ENCODE results near the gene MARCKS. TPM values are rescaled to one million over a fixed set of nuclear protein-coding genes. Genes with fewer than 3 reads are reported as not detected.

Gene MARCKS
- polyA plus RNA-seq, 2 of the 4 experiments (the other 2 are of a cell fraction): 21.2 to 39.4 TPM

DNA sequence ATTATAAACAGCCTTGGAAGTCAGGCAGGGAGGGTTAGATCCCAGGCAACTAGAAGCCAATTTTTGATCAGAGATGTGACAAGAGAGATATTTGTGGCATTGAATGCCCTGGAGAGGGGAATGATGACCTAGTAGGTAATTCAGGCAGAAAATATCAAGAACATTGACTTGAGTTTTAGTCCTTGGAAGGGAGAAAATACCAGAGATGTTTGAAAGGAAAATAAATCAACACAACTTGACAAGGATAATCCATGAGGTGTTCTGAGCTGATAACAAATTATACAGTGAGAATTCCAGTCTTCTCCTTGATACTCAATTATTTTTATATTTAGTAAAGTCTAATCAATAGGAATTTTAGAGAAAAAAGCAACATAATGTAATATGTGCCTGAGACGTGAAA lies 10.6 kb upstream of the MARCKS start:
- POLR2A ChIA-PET: no interaction called here
- H3K27ac ChIP-seq: no peak overlapping the region
- WGBS (ENCODE audit: missing lambda C conversion rate): 88% methylated on average over 1 of the region's 1 CpG
- CTCF ChIA-PET: no interaction called here
- no peak for FAIRE-seq
- TF ChIP-seq, protein P1, sequence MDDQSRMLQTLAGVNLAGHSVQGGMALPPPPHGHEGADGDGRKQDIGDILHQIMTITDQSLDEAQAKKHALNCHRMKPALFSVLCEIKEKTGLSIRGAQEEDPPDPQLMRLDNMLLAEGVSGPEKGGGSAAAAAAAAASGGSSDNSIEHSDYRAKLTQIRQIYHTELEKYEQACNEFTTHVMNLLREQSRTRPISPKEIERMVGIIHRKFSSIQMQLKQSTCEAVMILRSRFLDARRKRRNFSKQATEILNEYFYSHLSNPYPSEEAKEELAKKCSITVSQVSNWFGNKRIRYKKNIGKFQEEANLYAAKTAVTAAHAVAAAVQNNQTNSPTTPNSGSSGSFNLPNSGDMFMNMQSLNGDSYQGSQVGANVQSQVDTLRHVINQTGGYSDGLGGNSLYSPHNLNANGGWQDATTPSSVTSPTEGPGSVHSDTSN (IDR thresholded peaks at IDR 0.05): no peak
- no peak for TF ChIP-seq MAFK (IDR thresholded peaks at IDR 0.05; ENCODE audit: partially characterized antibody)
- TF ChIP-seq HDAC2 (IDR thresholded peaks at IDR 0.05): no peak
- no peak for TF ChIP-seq CBX8 (IDR thresholded peaks at IDR 0.05)
- TF ChIP-seq ZFP36 (IDR thresholded peaks at IDR 0.05; ENCODE audit: borderline replicate concordance, partially characterized antibody): no peak
- TF ChIP-seq RAD21 (conservative IDR thresholded peaks at IDR 0.05 in 1 of 2, IDR thresholded peaks at IDR 0.05 in 1 of 2): no peak
- TF ChIP-seq, protein P2, sequence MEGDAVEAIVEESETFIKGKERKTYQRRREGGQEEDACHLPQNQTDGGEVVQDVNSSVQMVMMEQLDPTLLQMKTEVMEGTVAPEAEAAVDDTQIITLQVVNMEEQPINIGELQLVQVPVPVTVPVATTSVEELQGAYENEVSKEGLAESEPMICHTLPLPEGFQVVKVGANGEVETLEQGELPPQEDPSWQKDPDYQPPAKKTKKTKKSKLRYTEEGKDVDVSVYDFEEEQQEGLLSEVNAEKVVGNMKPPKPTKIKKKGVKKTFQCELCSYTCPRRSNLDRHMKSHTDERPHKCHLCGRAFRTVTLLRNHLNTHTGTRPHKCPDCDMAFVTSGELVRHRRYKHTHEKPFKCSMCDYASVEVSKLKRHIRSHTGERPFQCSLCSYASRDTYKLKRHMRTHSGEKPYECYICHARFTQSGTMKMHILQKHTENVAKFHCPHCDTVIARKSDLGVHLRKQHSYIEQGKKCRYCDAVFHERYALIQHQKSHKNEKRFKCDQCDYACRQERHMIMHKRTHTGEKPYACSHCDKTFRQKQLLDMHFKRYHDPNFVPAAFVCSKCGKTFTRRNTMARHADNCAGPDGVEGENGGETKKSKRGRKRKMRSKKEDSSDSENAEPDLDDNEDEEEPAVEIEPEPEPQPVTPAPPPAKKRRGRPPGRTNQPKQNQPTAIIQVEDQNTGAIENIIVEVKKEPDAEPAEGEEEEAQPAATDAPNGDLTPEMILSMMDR (IDR thresholded peaks at IDR 0.05): no peak
- no peak for TF ChIP-seq EHF (CRISPR knock-in tag; IDR thresholded peaks at IDR 0.05)
- no peak for TF ChIP-seq TP53 (CRISPR knock-in tag; IDR thresholded peaks at IDR 0.05)
- no peak for TF ChIP-seq FOXS1 (CRISPR knock-in tag; IDR thresholded peaks at IDR 0.05)
- TF ChIP-seq, protein P3, sequence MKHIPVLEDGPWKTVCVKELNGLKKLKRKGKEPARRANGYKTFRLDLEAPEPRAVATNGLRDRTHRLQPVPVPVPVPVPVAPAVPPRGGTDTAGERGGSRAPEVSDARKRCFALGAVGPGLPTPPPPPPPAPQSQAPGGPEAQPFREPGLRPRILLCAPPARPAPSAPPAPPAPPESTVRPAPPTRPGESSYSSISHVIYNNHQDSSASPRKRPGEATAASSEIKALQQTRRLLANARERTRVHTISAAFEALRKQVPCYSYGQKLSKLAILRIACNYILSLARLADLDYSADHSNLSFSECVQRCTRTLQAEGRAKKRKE (CRISPR knock-in tag; IDR thresholded peaks at IDR 0.05; ENCODE audit: low read depth): no peak
- no peak for TF ChIP-seq CHD2 (IDR thresholded peaks at IDR 0.05; ENCODE audit: low read length, partially characterized antibody)
- no peak for TF ChIP-seq SMC3 (IDR thresholded peaks at IDR 0.05)
- no peak for TF ChIP-seq MYC (IDR thresholded peaks at IDR 0.05; ENCODE audit: borderline replicate concordance, low read length)
- no peak for TF ChIP-seq CEBPB (IDR thresholded peaks at IDR 0.05)
- TF ChIP-seq, protein P4, sequence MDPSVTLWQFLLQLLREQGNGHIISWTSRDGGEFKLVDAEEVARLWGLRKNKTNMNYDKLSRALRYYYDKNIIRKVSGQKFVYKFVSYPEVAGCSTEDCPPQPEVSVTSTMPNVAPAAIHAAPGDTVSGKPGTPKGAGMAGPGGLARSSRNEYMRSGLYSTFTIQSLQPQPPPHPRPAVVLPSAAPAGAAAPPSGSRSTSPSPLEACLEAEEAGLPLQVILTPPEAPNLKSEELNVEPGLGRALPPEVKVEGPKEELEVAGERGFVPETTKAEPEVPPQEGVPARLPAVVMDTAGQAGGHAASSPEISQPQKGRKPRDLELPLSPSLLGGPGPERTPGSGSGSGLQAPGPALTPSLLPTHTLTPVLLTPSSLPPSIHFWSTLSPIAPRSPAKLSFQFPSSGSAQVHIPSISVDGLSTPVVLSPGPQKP (IDR thresholded peaks at IDR 0.05; ENCODE audit: low read depth, low read length): no peak
- TF ChIP-seq FOSB (CRISPR knock-in tag; IDR thresholded peaks at IDR 0.05): no peak
- no peak overlapping the region for H3K4me2 ChIP-seq
- no peaks in the 10 kb centered on the region for H3K4me1 ChIP-seq
- H3K9me3 ChIP-seq: no peaks in the 10 kb centered on the region
- no peak overlapping the region for H3K4me3 ChIP-seq
- DNase-seq (ENCODE audit: low read depth in 1 of 2, low spot score in 1 of 2): no peak
- no peak for ATAC-seq

DNA sequence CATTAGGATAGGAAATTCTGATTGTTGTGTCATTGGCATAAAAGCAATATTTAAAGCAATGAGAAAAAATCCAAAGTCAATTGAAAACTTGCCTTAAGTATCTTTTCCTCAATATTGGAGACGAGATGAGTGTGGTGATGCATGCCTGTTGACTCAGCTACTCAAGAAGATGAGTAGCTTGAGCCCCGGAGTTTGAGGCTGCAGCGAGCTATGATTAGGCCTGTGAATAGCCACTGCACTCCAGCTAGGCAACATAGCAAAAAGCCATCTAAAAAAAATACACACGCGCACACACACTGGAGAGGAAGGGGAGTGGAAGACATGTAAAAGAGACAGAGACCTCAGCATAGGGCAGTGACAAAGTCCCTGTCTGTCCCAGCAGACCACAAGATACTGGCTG lies 9.7 kb upstream of the MARCKS start:
- Histone ChIP-seq H3K4me1 (no peaks in the 10 kb centered on the region), H3K4me3 (no peak overlapping the region), H3K27ac (no peak overlapping the region), H3K4me2 (no peak overlapping the region), H3K9me3 (no peaks in the 10 kb centered on the region)
- POLR2A ChIA-PET: no interaction called here
- WGBS (ENCODE audit: missing lambda C conversion rate): 87% methylated on average over 5 of the region's 5 CpGs
- CTCF ChIA-PET: interaction anchor here (0.8 kb wide), 1 partner anchor 18 kb away, joined by 3 read pairs; no protein-coding TSS in a partner anchor
- DNase-seq (ENCODE audit: low read depth in 1 of 2, low spot score in 1 of 2) (no peak), ATAC-seq (no peak), FAIRE-seq (no peak)
- no peak for TF ChIP-seq CHD2 (IDR thresholded peaks at IDR 0.05; ENCODE audit: low read length, partially characterized antibody)
- no peak for TF ChIP-seq NPAS2 (CRISPR knock-in tag; IDR thresholded peaks at IDR 0.05; ENCODE audit: borderline replicate concordance)
- TF ChIP-seq, protein P5, sequence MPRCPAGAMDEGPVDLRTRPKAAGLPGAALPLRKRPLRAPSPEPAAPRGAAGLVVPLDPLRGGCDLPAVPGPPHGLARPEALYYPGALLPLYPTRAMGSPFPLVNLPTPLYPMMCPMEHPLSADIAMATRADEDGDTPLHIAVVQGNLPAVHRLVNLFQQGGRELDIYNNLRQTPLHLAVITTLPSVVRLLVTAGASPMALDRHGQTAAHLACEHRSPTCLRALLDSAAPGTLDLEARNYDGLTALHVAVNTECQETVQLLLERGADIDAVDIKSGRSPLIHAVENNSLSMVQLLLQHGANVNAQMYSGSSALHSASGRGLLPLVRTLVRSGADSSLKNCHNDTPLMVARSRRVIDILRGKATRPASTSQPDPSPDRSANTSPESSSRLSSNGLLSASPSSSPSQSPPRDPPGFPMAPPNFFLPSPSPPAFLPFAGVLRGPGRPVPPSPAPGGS (IDR thresholded peaks at IDR 0.05): no peak
- TF ChIP-seq TP53 (CRISPR knock-in tag; IDR thresholded peaks at IDR 0.05): no peak
- no peak for TF ChIP-seq ZSCAN20 (CRISPR knock-in tag; IDR thresholded peaks at IDR 0.05)
- TF ChIP-seq, protein P2 (IDR thresholded peaks at IDR 0.05): no peak
- TF ChIP-seq, protein P6, sequence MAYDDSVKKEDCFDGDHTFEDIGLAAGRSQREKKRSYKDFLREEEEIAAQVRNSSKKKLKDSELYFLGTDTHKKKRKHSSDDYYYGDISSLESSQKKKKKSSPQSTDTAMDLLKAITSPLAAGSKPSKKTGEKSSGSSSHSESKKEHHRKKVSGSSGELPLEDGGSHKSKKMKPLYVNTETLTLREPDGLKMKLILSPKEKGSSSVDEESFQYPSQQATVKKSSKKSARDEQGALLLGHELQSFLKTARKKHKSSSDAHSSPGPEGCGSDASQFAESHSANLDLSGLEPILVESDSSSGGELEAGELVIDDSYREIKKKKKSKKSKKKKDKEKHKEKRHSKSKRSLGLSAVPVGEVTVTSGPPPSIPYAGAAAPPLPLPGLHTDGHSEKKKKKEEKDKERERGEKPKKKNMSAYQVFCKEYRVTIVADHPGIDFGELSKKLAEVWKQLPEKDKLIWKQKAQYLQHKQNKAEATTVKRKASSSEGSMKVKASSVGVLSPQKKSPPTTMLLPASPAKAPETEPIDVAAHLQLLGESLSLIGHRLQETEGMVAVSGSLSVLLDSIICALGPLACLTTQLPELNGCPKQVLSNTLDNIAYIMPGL (CRISPR knock-in tag; IDR thresholded peaks at IDR 0.05; ENCODE audit: borderline replicate concordance): no peak
- TF ChIP-seq ZNF302 (CRISPR knock-in tag; IDR thresholded peaks at IDR 0.05): no peak
- TF ChIP-seq BHLHE40 (IDR thresholded peaks at IDR 0.05; ENCODE audit: low read depth, low read length): no peak
- TF ChIP-seq, protein P1 (IDR thresholded peaks at IDR 0.05): no peak
- TF ChIP-seq FOSB (CRISPR knock-in tag; IDR thresholded peaks at IDR 0.05): no peak
- no peak for TF ChIP-seq TFCP2L1 (CRISPR knock-in tag; IDR thresholded peaks at IDR 0.05)
- no peak for TF ChIP-seq CEBPB (IDR thresholded peaks at IDR 0.05)
- TF ChIP-seq SMC3 (IDR thresholded peaks at IDR 0.05): no peak
- TF ChIP-seq CBX8 (IDR thresholded peaks at IDR 0.05): no peak

Measured in A549 (cell line).